Measurements from ENCODE around the gene CDSN.
"Not testable (repeated sequence)": the region's sequence is repeated elsewhere in the genome, so short reads cannot be mapped to it uniquely, and the experiment has no call there.

The CDSN gene

DNA sequence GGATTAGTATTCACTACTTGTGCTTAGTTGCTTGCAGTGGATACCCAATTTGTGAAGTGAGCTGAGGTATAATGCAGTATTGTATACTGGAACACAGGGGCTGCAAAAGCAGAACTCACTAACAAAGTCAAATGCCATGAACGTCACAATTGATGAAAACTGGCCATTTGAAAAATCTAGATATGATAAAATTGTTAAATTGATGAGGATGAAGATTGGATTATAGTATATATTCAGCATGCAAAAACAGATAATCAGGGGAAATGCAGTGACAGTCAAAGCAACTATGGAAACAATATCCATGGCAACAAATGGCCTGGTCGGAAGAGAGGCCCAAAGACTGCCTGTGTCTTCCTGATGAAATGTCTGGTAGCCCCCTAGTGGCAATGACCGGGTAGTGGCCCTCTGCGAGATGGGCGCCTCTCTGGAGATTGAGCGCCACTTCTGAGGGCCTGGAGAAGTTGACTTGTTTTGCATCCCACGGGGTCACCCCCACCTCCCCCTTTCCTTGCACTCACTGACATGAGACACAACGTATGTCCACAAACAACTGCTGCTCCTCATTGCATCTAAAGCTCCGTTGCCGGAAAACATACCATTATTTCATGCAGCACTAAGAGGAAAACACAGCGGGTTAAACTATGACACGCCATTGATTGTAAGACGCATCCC is 51.4 kb downstream of the CDSN start:
- ChIA-PET POLR2A (no interaction called here), CTCF (interaction anchor here (0.7 to 3.5 kb wide), 25 partner anchors 9 to 389 kb away, joined by 3 to 72 read pairs (median 4); partner anchors contain the start of gene VARS2)
- TF ChIP-seq, protein P1, sequence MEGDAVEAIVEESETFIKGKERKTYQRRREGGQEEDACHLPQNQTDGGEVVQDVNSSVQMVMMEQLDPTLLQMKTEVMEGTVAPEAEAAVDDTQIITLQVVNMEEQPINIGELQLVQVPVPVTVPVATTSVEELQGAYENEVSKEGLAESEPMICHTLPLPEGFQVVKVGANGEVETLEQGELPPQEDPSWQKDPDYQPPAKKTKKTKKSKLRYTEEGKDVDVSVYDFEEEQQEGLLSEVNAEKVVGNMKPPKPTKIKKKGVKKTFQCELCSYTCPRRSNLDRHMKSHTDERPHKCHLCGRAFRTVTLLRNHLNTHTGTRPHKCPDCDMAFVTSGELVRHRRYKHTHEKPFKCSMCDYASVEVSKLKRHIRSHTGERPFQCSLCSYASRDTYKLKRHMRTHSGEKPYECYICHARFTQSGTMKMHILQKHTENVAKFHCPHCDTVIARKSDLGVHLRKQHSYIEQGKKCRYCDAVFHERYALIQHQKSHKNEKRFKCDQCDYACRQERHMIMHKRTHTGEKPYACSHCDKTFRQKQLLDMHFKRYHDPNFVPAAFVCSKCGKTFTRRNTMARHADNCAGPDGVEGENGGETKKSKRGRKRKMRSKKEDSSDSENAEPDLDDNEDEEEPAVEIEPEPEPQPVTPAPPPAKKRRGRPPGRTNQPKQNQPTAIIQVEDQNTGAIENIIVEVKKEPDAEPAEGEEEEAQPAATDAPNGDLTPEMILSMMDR (IDR thresholded peaks at IDR 0.05; ENCODE audit: control extremely low read depth, extremely low read depth, low read depth, missing control alignments) = peak; percentile 68
- DNase-seq (ENCODE audit: extremely low spot score) = peak; percentile 85

DNA sequence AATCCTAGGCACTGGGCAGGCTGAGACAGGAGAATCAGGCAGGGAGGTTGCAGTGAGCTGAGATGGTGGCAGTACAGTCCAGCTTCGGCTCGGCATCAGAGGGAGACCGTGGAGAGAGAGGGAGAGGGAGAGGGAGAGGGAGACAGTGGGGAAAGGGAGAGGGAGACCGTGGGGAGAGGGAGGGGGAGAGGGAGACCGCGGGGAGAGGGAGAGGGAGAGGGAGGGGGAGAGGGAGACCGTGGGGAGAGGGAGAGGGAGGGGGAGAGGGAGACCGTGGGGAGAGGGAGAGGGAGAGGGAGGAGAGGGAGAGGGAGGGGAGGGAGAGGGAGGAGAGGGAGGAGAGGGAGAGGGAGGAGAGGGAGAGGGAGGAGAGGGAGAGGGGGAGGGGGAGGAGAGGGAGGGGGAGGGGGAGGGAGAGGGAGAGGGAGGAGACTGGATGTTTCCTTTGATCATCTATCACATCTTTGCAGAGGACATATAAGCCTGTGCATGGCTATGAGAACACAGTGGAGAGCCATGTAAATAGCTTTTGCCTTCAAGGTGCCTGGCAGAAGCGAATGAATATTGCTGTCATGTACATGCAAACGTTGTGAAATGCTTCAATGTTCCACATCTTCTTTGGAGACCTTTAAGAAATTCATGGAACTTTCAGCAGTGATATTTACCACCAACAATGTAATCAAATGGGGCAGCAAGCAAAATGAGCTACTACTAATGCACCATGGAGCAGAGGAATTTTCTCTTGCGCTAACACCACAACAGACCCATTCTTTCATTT is 52.2 kb downstream of the CDSN start:
- DNase-seq (ENCODE audit: extremely low spot score); POLR2A ChIA-PET: not testable (repeated sequence)
- CTCF ChIA-PET = interaction anchor here (0.8 to 3.5 kb wide), 18 partner anchors 8 to 286 kb away, joined by 3 to 72 read pairs (median 4); partner anchors contain the start of gene VARS2

DNA sequence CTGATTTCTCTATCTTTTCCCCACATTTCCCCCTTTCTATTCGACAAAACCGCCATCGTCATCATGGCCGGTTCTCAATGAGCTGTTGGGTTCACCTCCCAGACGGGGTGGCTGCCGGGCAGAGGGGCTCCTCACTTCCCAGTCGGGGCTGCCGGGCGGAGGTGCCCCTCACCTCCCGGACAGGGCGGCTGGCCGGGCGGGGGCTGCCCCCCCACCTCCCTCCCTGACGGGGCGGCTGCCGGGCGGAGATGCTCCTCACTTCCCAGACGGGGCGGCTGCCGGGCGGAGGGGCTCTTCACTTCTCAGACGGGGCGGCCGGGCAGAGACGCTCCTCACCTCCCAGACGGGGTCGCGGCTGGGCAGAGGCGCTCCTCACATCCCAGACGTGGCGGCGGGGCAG is 53.2 kb downstream of the CDSN start:
- POLR2A ChIA-PET; CTCF ChIA-PET; DNase-seq (ENCODE audit: extremely low spot score): not testable (repeated sequence)

DNA sequence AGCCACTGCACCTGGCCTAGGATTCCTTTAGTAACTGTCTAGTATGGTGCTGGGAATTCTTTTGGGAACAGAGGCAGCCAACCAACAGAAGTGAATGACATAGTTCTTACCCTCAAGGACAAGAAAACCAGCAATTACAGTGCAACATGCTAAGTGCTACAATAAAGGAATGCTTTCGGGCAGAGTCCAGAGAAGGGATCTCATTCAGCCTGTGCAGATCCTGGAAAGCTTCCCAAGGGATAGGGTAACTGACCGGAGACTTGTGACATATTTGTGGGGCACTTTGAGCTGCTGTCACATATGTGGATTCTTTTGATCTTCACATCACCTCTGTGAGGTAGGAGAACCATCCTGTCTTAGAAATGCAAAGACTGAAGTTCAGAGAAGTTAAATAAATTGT is 54.7 kb downstream of the CDSN start:
- POLR2A ChIA-PET = no interaction called here
- CTCF ChIA-PET = interaction anchor here (1.2 to 2.1 kb wide), 2 partner anchors 14 to 26 kb away, joined by 3 to 6 read pairs; no protein-coding TSS in a partner anchor
- TF ChIP-seq, protein P1 (IDR thresholded peaks at IDR 0.05; ENCODE audit: control extremely low read depth, extremely low read depth, low read depth, missing control alignments) = no peak
- no peak for DNase-seq (ENCODE audit: extremely low spot score)
